Mesendoderm (in vitro differentiated cells): ENCODE measurements around the gene KLRG1.

ENCODE experiments used
- DNase-seq: peaks from one replicate; pipeline ENCODE4 v3.0.0; 2013
- H2AK5ac ChIP-seq: 2 replicates; pipeline ENCODE4 v1.6.1; 2013; ENCODE audit warnings: low read length, inconsistent platforms
- H2BK120ac ChIP-seq: 2 replicates; pipeline ENCODE4 v1.6.1; 2013; ENCODE audit warnings: low read depth, mild to moderate bottlenecking, low read length, moderate library complexity, mixed read lengths
- H2BK15ac ChIP-seq: replicated peaks from 2 replicates; pipeline ENCODE4 v1.6.1; 2013; ENCODE audit warnings: low read depth, mild to moderate bottlenecking, moderate library complexity
- H2BK5ac ChIP-seq: 2 replicates; pipeline ENCODE4 v1.6.1; 2013; ENCODE audit warnings: low read length, inconsistent platforms
- H3K18ac ChIP-seq: 2 replicates; pipeline ENCODE4 v1.6.1; 2013; ENCODE audit warnings: mild to moderate bottlenecking, low read length, mixed read lengths
- H3K23ac ChIP-seq: one replicate; pipeline ENCODE4 v1.6.1; 2013; ENCODE audit warnings: low read length
- H3K27ac ChIP-seq: 2 replicates; pipeline ENCODE4 v1.5.1; 2013; ENCODE audit warnings: low read depth, mild to moderate bottlenecking, inconsistent platforms, low read length, moderate library complexity
- H3K27me3 ChIP-seq: 2 replicates; pipeline ENCODE4 v1.6.1; 2013; ENCODE audit warnings: low read length, control low read depth, mild to moderate bottlenecking, inconsistent platforms; ENCODE audit not compliant: insufficient read depth, poor library complexity
- H3K36me3 ChIP-seq: 2 replicates; pipeline ENCODE4 v1.6.1; 2013; ENCODE audit warnings: low read length, inconsistent platforms; ENCODE audit not compliant: control insufficient read depth, insufficient read depth
- H3K4ac ChIP-seq: one replicate; pipeline ENCODE4 v1.6.1; 2013; ENCODE audit warnings: low read depth, mild to moderate bottlenecking, low read length, moderate library complexity
- H3K4me1 ChIP-seq: 2 replicates; pipeline ENCODE4 v1.6.1; 2013; ENCODE audit warnings: low read depth, low read length, inconsistent platforms; ENCODE audit not compliant: control insufficient read depth
- H3K4me2 ChIP-seq: 2 replicates; pipeline ENCODE4 v1.6.1; 2013; ENCODE audit warnings: low read length
- H3K4me3 ChIP-seq: 2 replicates; pipeline ENCODE4 v1.5.1; 2013; ENCODE audit warnings: mild to moderate bottlenecking, low read length
- H3K56ac ChIP-seq: one replicate; pipeline ENCODE4 v1.6.1; 2013; ENCODE audit warnings: low read length
- H3K79me1 ChIP-seq: 2 replicates; pipeline ENCODE4 v1.6.1; 2013; ENCODE audit warnings: low read length, inconsistent platforms
- H3K79me2 ChIP-seq: 2 replicates; pipeline ENCODE4 v1.6.1; 2013; ENCODE audit warnings: mild to moderate bottlenecking, low read length; ENCODE audit not compliant: control insufficient read depth, insufficient read depth
- H3K9ac ChIP-seq: 2 replicates; pipeline ENCODE4 v1.6.1; 2013; ENCODE audit warnings: low read length, inconsistent platforms
- H4K5ac ChIP-seq: one replicate; pipeline ENCODE4 v1.6.1; 2013; ENCODE audit warnings: low read length
- H4K8ac ChIP-seq: one replicate; pipeline ENCODE4 v1.6.1; 2013; ENCODE audit warnings: low read depth, mild to moderate bottlenecking, control low read depth, low read length, moderate library complexity
- WGBS: extraction: QIAGEN DNeasy Blood & Tissue Kit; methylation state at CpG from one replicate; pipeline ENCODE4 v1.1.7; 2013; ENCODE audit warnings: low lambda C conversion rate, missing lambda C conversion rate; ENCODE audit not compliant: insufficient coverage; ENCODE audit errors: extremely low coverage; 5-methylcytosine and 5-hydroxymethylcytosine counted together

Gene KLRG1

GRCh38 chr12:8948701-8949341, 40.5 kb upstream of the KLRG1 start:
- H4K5ac ChIP-seq = no peak overlapping the region

GRCh38 chr12:8949342-8950220, 39.8 kb upstream of the KLRG1 start, which contains the start of gene M6PR:
Gene M6PR, minus strand, starts transcription at chr12:8949645. Its CDS starts 3,241 bp downstream, at chr12:8946404.
- Histone ChIP-seq H3K9ac (peak within 1 kb of the TSS; percentile 97), H3K56ac (peak within 1 kb of the TSS; percentile 94), H3K27ac (peak within 1 kb of the TSS; percentile 97), H4K8ac (no peak within 1 kb of the TSS), H2BK120ac (peak within 1 kb of the TSS; percentile 49), H3K27me3 (no peaks in the 10 kb centered on the region), H3K36me3 (peaks cover 1% of the 10 kb centered on the region), H2BK15ac (no peak within 1 kb of the TSS), H3K4me3 (peak within 1 kb of the TSS; percentile 98), H3K79me1 (peaks cover 9% of the 10 kb centered on the region), H4K5ac (no peak within 1 kb of the TSS), H3K4me2 (peak within 1 kb of the TSS; percentile 95), H3K4me1 (no peaks in the 10 kb centered on the region), H2AK5ac (no peak within 1 kb of the TSS), H2BK5ac (no peak within 1 kb of the TSS), H3K4ac (no peak within 1 kb of the TSS), H3K23ac (peak within 1 kb of the TSS; percentile 72), H3K18ac (no peak within 1 kb of the TSS), H3K79me2 (peaks cover 26% of the 10 kb centered on the region)
- no CpG with 5 or more reads among the region's 66 CpGs for WGBS
- DNase-seq = peak; percentile 98

More at GRCh38 chr12:8948701-8949341, 40.5 kb upstream of the KLRG1 start:
- peak overlapping the region; percentile 65 for H3K27ac ChIP-seq
- H2BK120ac ChIP-seq = no peak overlapping the region
- DNase-seq = peak; percentile 61
- H3K4me2 ChIP-seq = peak overlapping the region; percentile 95
- no peak overlapping the region for H2BK15ac ChIP-seq
- H3K79me2 ChIP-seq = peaks cover 26% of the 10 kb centered on the region
- H3K18ac ChIP-seq = no peak overlapping the region
- no peaks in the 10 kb centered on the region for H3K27me3 ChIP-seq
- peak overlapping the region; percentile 94 for H3K56ac ChIP-seq
- H4K8ac ChIP-seq = no peak overlapping the region
- peaks cover 1% of the 10 kb centered on the region for H3K36me3 ChIP-seq
- H2BK5ac ChIP-seq = no peak overlapping the region
- no peak overlapping the region for H2AK5ac ChIP-seq
- no peaks in the 10 kb centered on the region for H3K4me1 ChIP-seq
- H3K4me3 ChIP-seq = peak overlapping the region; percentile 98
- WGBS = no CpG with 5 or more reads among the region's 15 CpGs
- peak overlapping the region; percentile 72 for H3K23ac ChIP-seq
- H3K9ac ChIP-seq = peak overlapping the region; percentile 97
- H3K4ac ChIP-seq = no peak overlapping the region
- H3K79me1 ChIP-seq = peaks cover 9% of the 10 kb centered on the region

- H3K27me3 ChIP-seq = no peaks in the 10 kb centered on the region
- H3K56ac ChIP-seq = peak overlapping the region; percentile 92
- H2BK120ac ChIP-seq = no peak overlapping the region
- no peak overlapping the region for H3K27ac ChIP-seq
- no peak overlapping the region for H4K8ac ChIP-seq
- H3K4ac ChIP-seq = no peak overlapping the region
- no peak overlapping the region for H2BK5ac ChIP-seq
- H4K5ac ChIP-seq = no peak overlapping the region
- H3K4me1 ChIP-seq = no peaks in the 10 kb centered on the region
- H3K18ac ChIP-seq = no peak overlapping the region
- H3K9ac ChIP-seq = peak overlapping the region; percentile 70
- no peak overlapping the region for H2BK15ac ChIP-seq
- H3K79me2 ChIP-seq = peaks cover 26% of the 10 kb centered on the region
- H2AK5ac ChIP-seq = no peak overlapping the region
- H3K36me3 ChIP-seq = peaks cover 1% of the 10 kb centered on the region
- peak overlapping the region; percentile 43 for H3K4me3 ChIP-seq
- peaks cover 9% of the 10 kb centered on the region for H3K79me1 ChIP-seq
- H3K23ac ChIP-seq = no peak overlapping the region
- peak overlapping the region; percentile 80 for H3K4me2 ChIP-seq
- WGBS = no CpG with 5 or more reads among the region's 7 CpGs
- no peak for DNase-seq
These were observed 39.2 kb upstream of the KLRG1 start for GRCh38 chr12:8950221-8950527.

GRCh38 chr12:8950702-8951478, 38.5 kb upstream of the KLRG1 start:
- no peak overlapping the region for H3K4me3 ChIP-seq
- peak overlapping the region; percentile 70 for H3K9ac ChIP-seq
- WGBS = no CpG with 5 or more reads among the region's 9 CpGs
- H3K79me1 ChIP-seq = peaks cover 9% of the 10 kb centered on the region
- no peak overlapping the region for H3K18ac ChIP-seq
- no peak overlapping the region for H4K8ac ChIP-seq
- H2AK5ac ChIP-seq = no peak overlapping the region
- no peak overlapping the region for H3K4ac ChIP-seq
- no peak overlapping the region for H3K23ac ChIP-seq
- no peaks in the 10 kb centered on the region for H3K4me1 ChIP-seq
- no peaks in the 10 kb centered on the region for H3K27me3 ChIP-seq
- no peak overlapping the region for H2BK120ac ChIP-seq
- H2BK15ac ChIP-seq = no peak overlapping the region
- peaks cover 26% of the 10 kb centered on the region for H3K79me2 ChIP-seq
- peak overlapping the region; percentile 80 for H3K4me2 ChIP-seq
- no peak overlapping the region for H2BK5ac ChIP-seq
- no peak overlapping the region for H3K56ac ChIP-seq
- no peak overlapping the region for H3K27ac ChIP-seq
- H4K5ac ChIP-seq = no peak overlapping the region
- H3K36me3 ChIP-seq = peaks cover 1% of the 10 kb centered on the region
- DNase-seq = no peak

- H3K18ac ChIP-seq = no peak overlapping the region
- no CpG with 5 or more reads among the region's 1 CpG for WGBS
- no peak overlapping the region for H2BK15ac ChIP-seq
- H2BK120ac ChIP-seq = no peak overlapping the region
- H4K5ac ChIP-seq = no peak overlapping the region
- H3K4me2 ChIP-seq = no peak overlapping the region
- no peaks in the 10 kb centered on the region for H3K36me3 ChIP-seq
- H3K9ac ChIP-seq = no peak overlapping the region
- peaks cover 21% of the 10 kb centered on the region for H3K79me2 ChIP-seq
- H3K4me1 ChIP-seq = no peaks in the 10 kb centered on the region
- no peak overlapping the region for H2BK5ac ChIP-seq
- no peak for DNase-seq
- H3K23ac ChIP-seq = no peak overlapping the region
- H4K8ac ChIP-seq = no peak overlapping the region
- peaks cover 7% of the 10 kb centered on the region for H3K79me1 ChIP-seq
- no peak overlapping the region for H3K27ac ChIP-seq
- H3K4me3 ChIP-seq = no peak overlapping the region
- no peak overlapping the region for H3K56ac ChIP-seq
- H2AK5ac ChIP-seq = no peak overlapping the region
- no peaks in the 10 kb centered on the region for H3K27me3 ChIP-seq
- no peak overlapping the region for H3K4ac ChIP-seq
These were observed 37.6 kb upstream of the KLRG1 start for GRCh38 chr12:8951744-8952143.
